Ascending aorta (tissue), 2 donors: ENCODE data around the gene CPED1. TPM values are rescaled to one million over a fixed set of nuclear protein-coding genes. Genes with fewer than 3 reads are reported as not detected.
A peak's percentile ranks its signal among the peaks of the same experiment; 100 is the strongest.

ENCODE experiments used
- DNase-seq, 2 donors: peaks; one replicate each; pipeline ENCODE4 v3.0.0-alpha.2; 2019; ENCODE audit warnings: low spot score in 2 of 2
- H3K27ac ChIP-seq, 2 donors: fragments of 200-600 bp; sonication (generic); one replicate each; pipeline ENCODE4 v1.5.1; 2016 to 2017; ENCODE audit warnings: mild to moderate bottlenecking in 1 of 2
- H3K27me3 ChIP-seq: fragments of 200-600 bp; sonication (generic); one replicate; pipeline ENCODE4 v1.5.1; 2017
- H3K36me3 ChIP-seq, 2 donors: fragments of 200-600 bp; sonication (generic); one replicate each; pipeline ENCODE4 v1.5.1; 2016
- H3K4me1 ChIP-seq, 2 donors: fragments of 200-600 bp; sonication (generic); one replicate each; pipeline ENCODE4 v1.5.1; 2016 to 2017; ENCODE audit warnings: mild to moderate bottlenecking in 1 of 2
- H3K4me3 ChIP-seq, 2 donors: fragments of 200-600 bp; sonication (generic); one replicate each; pipeline ENCODE4 v1.5.1; 2016 to 2017; ENCODE audit warnings: mild to moderate bottlenecking in 1 of 2
- H3K9me3 ChIP-seq, 2 donors: fragments of 200-600 bp; sonication (generic); one replicate each; pipeline ENCODE4 v1.5.1; 2016
- CTCF ChIP-seq, 3 experiments: fragments of 200-600 bp in 2 of 3; fragments of 450-650 bp in 1 of 3; sonication (generic) in 2 of 3; IDR thresholded peaks; one replicate each; pipeline ENCODE4 v1.5.1; 2016 to 2019; ENCODE audit warnings: antibody characterized with exemption in 3 of 3, mild to moderate bottlenecking in 1 of 3, moderate library complexity in 1 of 3
- intact Hi-C: fragments of 100-400 bp; cut with DNase I; formaldehyde crosslinking; loops from one replicate; pipeline ENCODE4 v1.15.1; 2023
- total RNA-seq: library from RNA; depleted of rRNA; stranded (reverse); fragments of >200 nt; gene quantifications from one replicate; pipeline ENCODE4 v1.1.0, GENCODE V29; 2016

CPED1 gene
- total RNA-seq, 1 donor from 2014 or later, result 69.5 TPM

GRCh38 chr7:121274467-121274866, 286.0 kb downstream of the CPED1 start:
- Histone ChIP-seq H3K27me3 (no peaks in the 10 kb centered on the region), H3K4me1 (no peaks in the 10 kb centered on the region), H3K9me3 (no peaks in the 10 kb centered on the region), H3K27ac (no peak overlapping the region), H3K36me3 (peaks cover 2 to 11% of the 10 kb centered on the region in 2 donors), H3K4me3 (no peak overlapping the region)
- no peak for TF ChIP-seq CTCF (IDR thresholded peaks at IDR 0.05)
- DNase-seq, result no peak
- intact Hi-C loops, result no loop called here

GRCh38 chr7:121275204-121275603, 286.7 kb downstream of the CPED1 start:
- H3K4me3 ChIP-seq, result no peak overlapping the region
- peaks cover 0 to 12% of the 10 kb centered on the region in 2 donors for H3K36me3 ChIP-seq
- DNase-seq, result no peak
- no peak overlapping the region for H3K27ac ChIP-seq
- H3K9me3 ChIP-seq, result no peaks in the 10 kb centered on the region
- no peak for TF ChIP-seq CTCF (IDR thresholded peaks at IDR 0.05)
- intact Hi-C loops, result no loop called here
- H3K27me3 ChIP-seq, result no peaks in the 10 kb centered on the region
- no peaks in the 10 kb centered on the region for H3K4me1 ChIP-seq

GRCh38 chr7:121276313-121276712, 287.8 kb downstream of the CPED1 start:
- H3K4me3 ChIP-seq, result no peak overlapping the region
- H3K27me3 ChIP-seq, result no peaks in the 10 kb centered on the region
- intact Hi-C loops, result no loop called here
- H3K4me1 ChIP-seq, result no peaks in the 10 kb centered on the region
- no peak for TF ChIP-seq CTCF (IDR thresholded peaks at IDR 0.05)
- no peak for DNase-seq
- H3K9me3 ChIP-seq, result no peaks in the 10 kb centered on the region
- peaks cover 0 to 21% of the 10 kb centered on the region in 2 donors for H3K36me3 ChIP-seq
- H3K27ac ChIP-seq, result no peak overlapping the region

GRCh38 chr7:121278120-121279021, 289.9 kb downstream of the CPED1 start:
- Histone ChIP-seq H3K4me1 (no peaks in the 10 kb centered on the region), H3K4me3 (no peak overlapping the region), H3K36me3 (peaks cover 0 to 24% of the 10 kb centered on the region in 2 donors), H3K27me3 (no peaks in the 10 kb centered on the region), H3K9me3 (no peaks in the 10 kb centered on the region), H3K27ac (peak overlapping the region in 1 of 2 donors; percentile 47)
- no peak for DNase-seq
- intact Hi-C loops, result no loop called here
- TF ChIP-seq CTCF (IDR thresholded peaks at IDR 0.05), result no peak

GRCh38 chr7:121279060-121279620, 290.6 kb downstream of the CPED1 start:
- no peak for TF ChIP-seq CTCF (IDR thresholded peaks at IDR 0.05)
- H3K27me3 ChIP-seq, result no peaks in the 10 kb centered on the region
- H3K9me3 ChIP-seq, result no peaks in the 10 kb centered on the region
- DNase-seq, result no peak
- no peak overlapping the region for H3K27ac ChIP-seq
- no peak overlapping the region for H3K4me3 ChIP-seq
- intact Hi-C loops, result no loop called here
- no peaks in the 10 kb centered on the region for H3K4me1 ChIP-seq
- H3K36me3 ChIP-seq, result peaks cover 0 to 29% of the 10 kb centered on the region in 2 donors
